ENCODE data around the gene TMEM201.

The TMEM201 gene

DNA sequence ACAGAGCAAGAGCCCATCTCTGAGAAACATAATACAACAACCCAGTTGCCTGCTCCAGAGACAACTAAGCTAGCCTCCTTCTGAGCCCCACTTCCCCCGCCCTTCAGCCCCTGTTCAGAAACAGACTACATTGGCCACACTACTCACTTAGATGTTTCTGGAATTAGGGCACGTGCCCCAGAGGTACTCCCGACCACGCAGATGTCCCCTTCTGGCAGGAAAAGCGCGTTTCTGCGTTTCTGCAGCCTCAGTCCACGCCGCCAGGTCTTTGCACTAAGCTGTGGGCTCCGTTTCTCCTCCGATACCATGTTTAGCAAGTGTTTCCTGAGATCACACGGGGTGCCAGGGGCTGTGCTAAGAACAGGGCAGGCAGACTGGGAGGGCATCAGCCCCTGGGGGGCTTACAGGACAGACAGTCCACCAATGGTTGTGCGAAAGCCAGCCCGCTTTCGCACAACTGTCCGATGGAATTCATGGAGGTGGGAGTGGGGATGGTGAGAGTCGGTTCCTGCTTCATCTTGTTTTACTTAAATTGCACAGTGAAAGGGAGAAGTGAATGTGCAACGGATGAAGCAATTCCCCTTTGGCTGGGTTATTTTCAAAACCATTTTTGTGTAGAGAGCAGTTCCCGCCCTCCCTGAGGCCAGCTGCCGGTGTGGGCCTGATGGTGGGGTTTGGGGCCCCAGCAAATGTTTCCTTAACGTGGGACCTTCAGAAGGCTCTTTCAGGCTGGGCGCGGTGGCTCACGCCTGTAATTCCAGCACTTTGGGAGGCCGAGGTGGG lies 65.5 kb downstream of the TMEM201 start:
- TF ChIP-seq SPI1 (IDR thresholded peaks at IDR 0.05; ENCODE audit: low read depth, low read length) (peak; percentile 72), POLR2A (IDR thresholded peaks at IDR 0.05; ENCODE audit: low read depth, low read length) (no peak; the same call in 1 of the 2 replicates)
- DNase-seq (ENCODE audit: insufficient read length, low spot score) (no peak), FAIRE-seq (peak; percentile 98)

DNA sequence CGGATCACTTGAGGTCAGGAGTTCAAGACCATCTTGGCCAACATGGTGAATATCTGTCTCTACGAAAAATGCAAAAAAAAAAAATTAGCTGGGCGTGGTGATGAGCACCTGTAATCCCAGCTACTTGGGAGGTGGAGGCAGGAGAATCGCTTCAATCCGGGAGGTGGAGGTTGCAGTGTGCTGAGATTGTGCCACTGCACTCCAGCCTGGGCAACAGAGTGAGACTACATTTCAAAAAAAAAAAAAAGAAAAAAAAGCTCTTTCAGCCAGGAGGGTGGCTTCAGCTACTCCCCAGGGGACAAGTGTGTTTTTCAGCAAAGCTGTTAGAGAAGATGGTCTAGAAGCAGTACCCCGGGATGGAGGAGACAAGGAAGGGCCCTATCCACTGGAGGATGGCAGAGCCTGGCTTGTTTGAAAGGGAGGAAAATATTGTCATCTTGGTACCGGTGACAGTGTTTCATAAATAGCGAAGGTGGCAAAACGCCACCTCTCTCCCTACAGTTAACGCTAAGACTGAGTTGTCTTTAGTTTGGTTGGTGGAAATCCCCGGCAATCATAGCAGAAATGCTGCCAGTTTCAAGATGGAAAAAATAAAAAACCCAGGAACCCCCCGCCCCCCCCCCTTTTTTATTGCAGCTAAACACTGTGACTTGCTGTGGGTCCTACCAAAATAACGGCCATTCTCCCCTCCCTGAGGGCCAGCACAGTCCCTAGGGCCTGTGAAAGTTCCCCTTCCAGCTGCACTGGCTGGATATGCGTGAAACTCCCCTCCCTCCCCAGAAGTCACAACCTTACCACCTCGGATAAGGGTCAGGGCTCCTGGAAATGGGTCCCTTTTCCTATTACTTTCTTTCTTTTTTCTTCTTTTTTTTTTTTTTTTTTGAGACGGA lies 66.4 kb downstream of the TMEM201 start:
- peak; percentile 89 for FAIRE-seq
- no peak for DNase-seq (ENCODE audit: insufficient read length, low spot score)
- TF ChIP-seq POLR2AphosphoS5 (IDR thresholded peaks at IDR 0.05; ENCODE audit: low read depth, low read length) (peak; percentile 62; the same call in 1 of the 2 replicates), POLR2A (IDR thresholded peaks at IDR 0.05; ENCODE audit: low read depth, low read length) (peak; percentile 72), POU2F2 (IDR thresholded peaks at IDR 0.05; ENCODE audit: low read depth, low read length) (no peak), SPI1 (IDR thresholded peaks at IDR 0.05; ENCODE audit: low read depth, low read length) (no peak), TAF1 (IDR thresholded peaks at IDR 0.05; ENCODE audit: low read depth, low read length) (peak; percentile 63)

DNA sequence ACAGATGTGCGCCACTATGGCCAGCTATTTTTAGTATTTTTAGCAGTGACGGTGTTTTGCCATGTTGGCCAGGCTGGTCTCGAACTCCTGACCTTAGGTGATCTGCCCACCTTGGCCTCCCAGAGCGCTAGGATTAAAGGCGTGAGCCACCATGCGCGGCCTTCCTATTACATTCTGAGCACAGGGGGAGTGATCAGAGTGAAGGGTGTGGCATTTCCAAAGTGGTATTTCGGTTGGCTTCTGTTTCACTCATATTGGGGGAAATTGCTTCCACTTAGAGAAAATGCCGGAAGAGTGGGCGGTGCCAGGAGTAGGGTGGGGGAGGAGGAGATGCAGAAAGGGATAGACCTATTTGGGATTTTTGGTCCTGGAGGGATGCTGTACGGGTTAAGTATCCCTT lies 67.1 kb downstream of the TMEM201 start:
- DNase-seq (ENCODE audit: insufficient read length, low spot score) (no peak), FAIRE-seq (peak; percentile 67)
- TF ChIP-seq TAF1 (IDR thresholded peaks at IDR 0.05; ENCODE audit: low read depth, low read length) (no peak), PAX5 (IDR thresholded peaks at IDR 0.05; ENCODE audit: insufficient read depth, low read length, severe bottlenecking) (no peak), POU2F2 (IDR thresholded peaks at IDR 0.05; ENCODE audit: low read depth, low read length) (no peak), POLR2AphosphoS5 (IDR thresholded peaks at IDR 0.05; ENCODE audit: low read depth, low read length) (no peak), SPI1 (IDR thresholded peaks at IDR 0.05; ENCODE audit: low read depth, low read length) (no peak)

DNA sequence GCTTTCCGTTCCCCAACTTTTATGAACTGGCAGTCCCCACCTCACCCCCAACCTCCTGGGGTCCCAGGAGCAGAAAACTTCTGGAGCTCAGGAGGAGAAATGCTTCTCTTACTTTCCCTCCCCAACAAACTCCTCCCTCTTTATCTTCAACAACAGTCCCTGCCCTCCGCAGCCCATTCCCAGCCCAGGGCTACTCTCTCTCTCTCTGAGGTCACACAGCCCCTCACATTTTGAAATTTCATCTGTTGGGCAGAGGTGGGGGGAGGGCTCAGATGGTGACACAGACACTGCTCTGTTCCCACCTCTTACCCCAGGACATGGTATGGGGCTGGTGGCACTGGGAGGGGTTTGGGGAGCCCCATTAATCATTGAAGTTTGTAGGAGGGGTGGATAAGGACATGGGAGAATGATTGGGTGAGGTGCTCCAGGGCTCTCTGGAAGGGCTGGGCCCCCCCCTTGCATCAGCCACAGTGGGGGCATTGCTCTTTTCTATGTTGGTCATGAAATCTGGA lies 68.9 kb downstream of the TMEM201 start:
- FAIRE-seq (no peak), DNase-seq (ENCODE audit: insufficient read length, low spot score) (no peak)
- no peak for TF ChIP-seq SPI1 (IDR thresholded peaks at IDR 0.05; ENCODE audit: low read depth, low read length)
- TF ChIP-seq POLR2A (IDR thresholded peaks at IDR 0.05; ENCODE audit: low read depth, low read length): no peak
- TF ChIP-seq POU2F2 (IDR thresholded peaks at IDR 0.05; ENCODE audit: low read depth, low read length): no peak
- TF ChIP-seq TAF1 (IDR thresholded peaks at IDR 0.05; ENCODE audit: low read depth, low read length): no peak
- no peak for TF ChIP-seq POLR2AphosphoS5 (IDR thresholded peaks at IDR 0.05; ENCODE audit: low read depth, low read length)
- no peak for TF ChIP-seq PAX5 (IDR thresholded peaks at IDR 0.05; ENCODE audit: insufficient read depth, low read length, severe bottlenecking)

DNA sequence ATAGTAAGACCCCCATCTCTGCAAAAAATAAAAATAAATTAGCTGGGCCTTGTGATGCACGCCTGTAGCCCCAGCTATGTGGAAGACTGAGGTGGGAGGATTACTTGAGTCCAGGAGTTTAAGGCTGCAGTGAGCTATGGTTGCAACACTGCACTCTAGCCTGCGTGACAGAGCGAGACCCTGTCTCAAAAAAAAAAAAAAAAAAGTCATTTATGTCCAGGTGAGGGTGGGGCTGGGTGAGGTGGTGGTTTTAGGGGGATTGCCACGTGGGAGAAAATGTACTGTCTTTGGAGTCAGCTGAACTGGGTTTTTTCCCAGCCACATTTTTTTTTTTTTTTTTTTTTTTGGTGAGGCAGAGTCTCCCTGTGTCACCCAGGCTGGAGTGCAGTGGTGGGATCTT lies 69.5 kb downstream of the TMEM201 start:
- no peak for DNase-seq (ENCODE audit: insufficient read length, low spot score)
- TF ChIP-seq PAX5 (IDR thresholded peaks at IDR 0.05; ENCODE audit: insufficient read depth, low read length, severe bottlenecking) (no peak), POU2F2 (IDR thresholded peaks at IDR 0.05; ENCODE audit: low read depth, low read length) (no peak), POLR2AphosphoS5 (IDR thresholded peaks at IDR 0.05; ENCODE audit: low read depth, low read length) (no peak), TAF1 (IDR thresholded peaks at IDR 0.05; ENCODE audit: low read depth, low read length) (no peak), POLR2A (IDR thresholded peaks at IDR 0.05; ENCODE audit: low read depth, low read length) (no peak), SPI1 (IDR thresholded peaks at IDR 0.05; ENCODE audit: low read depth, low read length) (no peak)
- FAIRE-seq: peak; percentile 45

DNA sequence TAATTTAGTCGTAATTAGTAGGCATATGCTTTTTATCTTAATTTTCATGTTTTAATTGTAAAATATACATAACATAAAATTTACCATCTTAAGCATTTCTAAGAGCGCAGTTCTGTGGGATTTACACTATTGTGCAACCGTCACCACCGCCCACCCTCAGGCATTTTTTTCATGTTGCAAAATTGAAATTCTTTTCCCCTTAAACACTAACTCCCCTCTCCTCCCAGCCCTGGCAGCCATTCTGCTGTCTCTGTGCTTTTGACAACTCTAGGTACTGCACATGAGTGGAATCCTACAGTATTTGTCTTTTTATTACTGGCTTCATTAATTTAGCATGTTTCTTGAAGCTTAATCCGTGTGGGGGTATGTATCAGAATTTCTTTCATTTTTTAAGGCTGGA lies 70.6 kb downstream of the TMEM201 start:
- DNase-seq (ENCODE audit: insufficient read length, low spot score): no peak
- TF ChIP-seq TAF1 (IDR thresholded peaks at IDR 0.05; ENCODE audit: low read depth, low read length) (no peak), PAX5 (IDR thresholded peaks at IDR 0.05; ENCODE audit: insufficient read depth, low read length, severe bottlenecking) (no peak), POLR2AphosphoS5 (IDR thresholded peaks at IDR 0.05; ENCODE audit: low read depth, low read length) (no peak), POU2F2 (IDR thresholded peaks at IDR 0.05; ENCODE audit: low read depth, low read length) (no peak), POLR2A (IDR thresholded peaks at IDR 0.05; ENCODE audit: low read depth, low read length) (no peak), SPI1 (IDR thresholded peaks at IDR 0.05; ENCODE audit: low read depth, low read length) (no peak)
- no peak for FAIRE-seq

DNA sequence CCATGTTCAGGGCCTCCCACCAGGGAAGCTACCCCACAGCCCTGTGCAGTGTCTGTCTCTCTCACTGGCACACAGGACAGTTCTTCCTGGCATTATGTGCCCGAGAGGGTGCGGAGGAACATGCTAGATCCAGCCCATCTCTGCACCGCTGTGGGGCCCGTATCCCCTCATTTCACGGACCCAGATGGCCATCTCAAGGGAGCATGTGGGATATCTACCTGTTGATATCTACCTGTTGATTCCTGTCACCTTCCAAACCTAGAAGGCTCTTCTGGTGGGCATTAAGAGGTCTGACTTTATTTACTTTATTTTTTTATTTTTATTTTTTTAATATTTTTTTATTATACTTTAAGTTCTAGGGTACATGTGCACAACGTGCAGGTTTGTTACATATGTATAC lies 74.5 kb downstream of the TMEM201 start:
- no peak for DNase-seq (ENCODE audit: insufficient read length, low spot score)
- TF ChIP-seq POLR2A (IDR thresholded peaks at IDR 0.05; ENCODE audit: low read depth, low read length) (no peak), POU2F2 (IDR thresholded peaks at IDR 0.05; ENCODE audit: low read depth, low read length) (no peak), PAX5 (IDR thresholded peaks at IDR 0.05; ENCODE audit: insufficient read depth, low read length, severe bottlenecking) (no peak), SPI1 (IDR thresholded peaks at IDR 0.05; ENCODE audit: low read depth, low read length) (no peak)
- FAIRE-seq: no peak

Measured in GM12891 (cell line).